Measurements from ENCODE around the gene MS4A15. TPM values are rescaled to one million over a fixed set of nuclear protein-coding genes. Genes with fewer than 3 reads are reported as not detected.
"Not testable (repeated sequence)": the region's sequence is repeated elsewhere in the genome, so short reads cannot be mapped to it uniquely, and the experiment has no call there.

The MS4A15 gene
- total RNA-seq, 3 donors from 2014 or later (not counting 1 experiment from before 2014, with no cell fraction given) = not detected

DNA sequence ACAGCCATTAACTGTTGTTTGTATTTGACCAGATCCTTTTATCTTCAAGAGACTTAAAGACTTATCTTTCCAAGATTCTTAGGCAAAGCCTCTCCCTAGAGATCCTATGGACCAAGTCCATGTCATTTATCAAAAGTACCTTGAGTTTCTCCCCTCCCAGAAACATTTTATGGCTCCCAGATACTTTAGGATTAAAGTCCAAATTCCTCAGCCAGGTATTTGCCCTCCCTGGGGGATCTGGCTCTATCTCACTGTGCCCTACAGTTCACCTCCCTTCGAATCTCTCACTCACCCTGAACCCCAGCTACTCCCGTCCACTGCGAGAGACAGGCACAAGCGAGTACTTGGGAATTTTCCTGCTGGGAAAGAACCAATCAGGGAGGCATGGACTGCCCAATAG, 45.4 kb upstream of the MS4A15 start:
- H3K4me3 Mint-ChIP-seq = no peak overlapping the region
- 86% methylated on average over 4 of the region's 4 CpGs for whole genome bisulfite sequencing (ENCODE audit: insufficient coverage)
- H3K27ac Mint-ChIP-seq = no peak overlapping the region
- H3K36me3 Mint-ChIP-seq = no peaks in the 10 kb centered on the region
- H3K4me1 Mint-ChIP-seq = no peaks in the 10 kb centered on the region
- Histone ChIP-seq H3K9me3 (ENCODE audit: control insufficient read depth, insufficient read depth, low read length) (no peaks in the 10 kb centered on the region), H3K27ac (ENCODE audit: low read length) (no peak overlapping the region), H3K4me3 (ENCODE audit: low read length) (no peak overlapping the region), H3K4me1 (ENCODE audit: control insufficient read depth, insufficient read depth, low read length) (no peaks in the 10 kb centered on the region), H3K27me3 (ENCODE audit: control insufficient read depth, insufficient read depth, low read length) (no peaks in the 10 kb centered on the region), H3K36me3 (ENCODE audit: control insufficient read depth, insufficient read depth, low read length) (no peaks in the 10 kb centered on the region)
- no peaks in the 10 kb centered on the region for H3K9me3 Mint-ChIP-seq
- TF ChIP-seq CTCF (IDR thresholded peaks at IDR 0.05) = no peak
- intact Hi-C loops (cut with micrococcal nuclease) = no loop called here
- H3K27me3 Mint-ChIP-seq (ENCODE audit: low read depth in 2 of 2) = peaks cover 0 to 14% of the 10 kb centered on the region in 2 donors
- no peak for ATAC-seq
- no peak for DNase-seq

- intact Hi-C loops (cut with micrococcal nuclease); H3K27me3 ChIP-seq (ENCODE audit: control insufficient read depth, insufficient read depth, low read length); H3K27ac Mint-ChIP-seq; H3K9me3 Mint-ChIP-seq; H3K4me3 Mint-ChIP-seq; H3K4me1 Mint-ChIP-seq; H3K27ac ChIP-seq (ENCODE audit: low read length); H3K36me3 Mint-ChIP-seq; H3K4me1 ChIP-seq (ENCODE audit: control insufficient read depth, insufficient read depth, low read length); H3K36me3 ChIP-seq (ENCODE audit: control insufficient read depth, insufficient read depth, low read length); H3K9me3 ChIP-seq (ENCODE audit: control insufficient read depth, insufficient read depth, low read length); H3K4me3 ChIP-seq (ENCODE audit: low read length); DNase-seq; ATAC-seq: not testable (repeated sequence)
- H3K27me3 Mint-ChIP-seq (ENCODE audit: low read depth in 2 of 2) = peaks cover 0 to 16% of the 10 kb centered on the region in 2 donors
- WGBS (ENCODE audit: insufficient coverage) = 60% methylated on average over 5 of the region's 6 CpGs
Observed at GRCh38 chr11:60713423-60713822, 43.2 kb upstream of the MS4A15 start.

- no peaks in the 10 kb centered on the region for H3K27me3 ChIP-seq (ENCODE audit: control insufficient read depth, insufficient read depth, low read length)
- no peaks in the 10 kb centered on the region for H3K4me1 Mint-ChIP-seq
- H3K36me3 ChIP-seq (ENCODE audit: control insufficient read depth, insufficient read depth, low read length) = no peaks in the 10 kb centered on the region
- H3K4me1 ChIP-seq (ENCODE audit: control insufficient read depth, insufficient read depth, low read length) = no peaks in the 10 kb centered on the region
- intact Hi-C loops (cut with micrococcal nuclease) = no loop called here
- no peaks in the 10 kb centered on the region for H3K9me3 Mint-ChIP-seq
- H3K27me3 Mint-ChIP-seq (ENCODE audit: low read depth in 2 of 2) = peaks cover 8 to 12% of the 10 kb centered on the region in 2 donors
- no peak overlapping the region for H3K27ac Mint-ChIP-seq
- DNase-seq (peak in 1 of 2 donors; percentile 48), ATAC-seq (peak in 1 of 3 donors; percentile 53)
- no peak for TF ChIP-seq CTCF (IDR thresholded peaks at IDR 0.05)
- no peak overlapping the region for H3K4me3 Mint-ChIP-seq
- no peak overlapping the region for H3K27ac ChIP-seq (ENCODE audit: low read length)
- H3K9me3 ChIP-seq (ENCODE audit: control insufficient read depth, insufficient read depth, low read length) = no peaks in the 10 kb centered on the region
- no peak overlapping the region for H3K4me3 ChIP-seq (ENCODE audit: low read length)
- H3K36me3 Mint-ChIP-seq = no peaks in the 10 kb centered on the region
- WGBS (ENCODE audit: insufficient coverage) = 77% methylated on average over 5 of the region's 5 CpGs
Observed at GRCh38 chr11:60717956-60718355, 38.7 kb upstream of the MS4A15 start.

- no peak overlapping the region for H3K4me3 ChIP-seq (ENCODE audit: low read length)
- H3K4me1 Mint-ChIP-seq = no peaks in the 10 kb centered on the region
- peaks cover 8 to 10% of the 10 kb centered on the region in 2 donors for H3K27me3 Mint-ChIP-seq (ENCODE audit: low read depth in 2 of 2)
- H3K27ac ChIP-seq (ENCODE audit: low read length) = no peak overlapping the region
- no peaks in the 10 kb centered on the region for H3K36me3 ChIP-seq (ENCODE audit: control insufficient read depth, insufficient read depth, low read length)
- H3K4me3 Mint-ChIP-seq = no peak overlapping the region
- intact Hi-C loops (cut with micrococcal nuclease) = no loop called here
- no peak for DNase-seq
- WGBS (ENCODE audit: insufficient coverage) = 89% methylated on average over 10 of the region's 10 CpGs
- no peaks in the 10 kb centered on the region for H3K9me3 ChIP-seq (ENCODE audit: control insufficient read depth, insufficient read depth, low read length)
- H3K9me3 Mint-ChIP-seq = no peaks in the 10 kb centered on the region
- H3K36me3 Mint-ChIP-seq = no peaks in the 10 kb centered on the region
- no peak for ATAC-seq
- TF ChIP-seq CTCF (IDR thresholded peaks at IDR 0.05) = no peak
- H3K27ac Mint-ChIP-seq = no peak overlapping the region
- H3K27me3 ChIP-seq (ENCODE audit: control insufficient read depth, insufficient read depth, low read length) = no peaks in the 10 kb centered on the region
- H3K4me1 ChIP-seq (ENCODE audit: control insufficient read depth, insufficient read depth, low read length) = no peaks in the 10 kb centered on the region
Observed at GRCh38 chr11:60718524-60719316, 37.9 kb upstream of the MS4A15 start.
